GM23338 (cell line): ENCODE measurements around the gene SAMD10.

Source experiments
- CREB1 ChIP-seq: fragments of 250-450 bp; sonication (Bioruptor Pico); IDR thresholded peaks from 2 replicates; pipeline ENCODE4 v1.5.0; 2020; ENCODE audit warnings: low read depth, mild to moderate bottlenecking, moderate library complexity
- CTCF ChIP-seq, 2 experiments: fragments of 200-600 bp in 1 of 2; sonication (generic) in 1 of 2; conservative IDR thresholded peaks; 2 replicates each; pipeline versions ENCODE4 v1.5.1 to v1.6.1; 2016 to 2017; ENCODE audit warnings: antibody characterized with exemption in 2 of 2, low read depth in 2 of 2, mild to moderate bottlenecking in 2 of 2, moderate library complexity in 1 of 2
- EZH2 ChIP-seq: fragments of 200-600 bp; sonication (generic); IDR thresholded peaks from one replicate; pipeline ENCODE4 v1.8.0; 2017; ENCODE audit warnings: antibody characterized with exemption, mild to moderate bottlenecking, low read depth; ENCODE audit not compliant: unreplicated experiment
- EZH2phosphoT487 ChIP-seq: fragments of 200-600 bp; sonication (generic); IDR thresholded peaks from one replicate; pipeline ENCODE4 v1.8.1; 2018; ENCODE audit warnings: antibody characterized with exemption; ENCODE audit not compliant: unreplicated experiment
- NANOG ChIP-seq: IDR thresholded peaks from 2 replicates; pipeline ENCODE4 v1.6.1; 2016; ENCODE audit warnings: antibody characterized with exemption, borderline replicate concordance
- POLR2AphosphoS5 ChIP-seq: IDR thresholded peaks from 2 replicates; pipeline ENCODE4 v1.6.1; 2016; ENCODE audit warnings: antibody characterized with exemption, low read depth
- STAT1 ChIP-seq: IDR thresholded peaks from one replicate; pipeline ENCODE4 v1.6.1; 2016; ENCODE audit warnings: antibody characterized with exemption; ENCODE audit not compliant: unreplicated experiment
- TF ChIP-seq, protein P1 (sequence below): IDR thresholded peaks from one replicate; pipeline ENCODE4 v1.6.1; 2018; ENCODE audit warnings: antibody characterized with exemption; ENCODE audit not compliant: unreplicated experiment

DNA sequence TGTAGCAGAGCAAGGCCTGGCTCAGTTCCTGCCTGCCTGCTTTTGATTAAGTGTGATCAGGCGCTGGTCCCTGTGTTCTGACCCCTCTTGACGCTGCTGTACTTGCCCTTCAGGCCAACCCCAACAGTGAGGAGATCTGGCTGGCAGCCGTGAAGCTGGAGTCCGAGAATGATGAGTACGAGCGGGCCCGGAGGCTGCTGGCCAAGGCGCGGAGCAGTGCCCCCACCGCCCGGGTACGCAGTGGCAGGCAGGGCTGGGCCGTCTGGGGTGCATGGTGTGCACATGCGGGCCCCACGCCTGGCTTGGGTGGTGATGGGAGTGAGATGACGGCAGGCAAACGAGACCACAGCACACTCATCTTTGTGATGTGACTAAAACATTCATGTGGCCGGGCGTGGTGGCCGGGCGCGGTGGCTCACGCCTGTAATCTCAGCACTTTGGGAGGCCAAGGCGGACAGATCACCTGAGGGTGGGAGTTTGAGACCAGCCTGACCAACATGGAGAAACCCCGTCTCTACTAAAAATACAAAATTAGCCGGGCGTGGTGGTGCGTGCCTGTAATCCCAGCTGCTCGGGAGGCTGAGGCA lies 46.5 kb upstream of the SAMD10 start:
- TF ChIP-seq CTCF (conservative IDR thresholded peaks at IDR 0.05; ENCODE audit: low read depth in 2 of 2): no peak
- no peak for TF ChIP-seq NANOG
- no peak for TF ChIP-seq CREB1 (CRISPR knock-in tag)
- no peak for TF ChIP-seq EZH2phosphoT487
- TF ChIP-seq EZH2: no peak
- no peak for TF ChIP-seq STAT1
- TF ChIP-seq, protein P1, sequence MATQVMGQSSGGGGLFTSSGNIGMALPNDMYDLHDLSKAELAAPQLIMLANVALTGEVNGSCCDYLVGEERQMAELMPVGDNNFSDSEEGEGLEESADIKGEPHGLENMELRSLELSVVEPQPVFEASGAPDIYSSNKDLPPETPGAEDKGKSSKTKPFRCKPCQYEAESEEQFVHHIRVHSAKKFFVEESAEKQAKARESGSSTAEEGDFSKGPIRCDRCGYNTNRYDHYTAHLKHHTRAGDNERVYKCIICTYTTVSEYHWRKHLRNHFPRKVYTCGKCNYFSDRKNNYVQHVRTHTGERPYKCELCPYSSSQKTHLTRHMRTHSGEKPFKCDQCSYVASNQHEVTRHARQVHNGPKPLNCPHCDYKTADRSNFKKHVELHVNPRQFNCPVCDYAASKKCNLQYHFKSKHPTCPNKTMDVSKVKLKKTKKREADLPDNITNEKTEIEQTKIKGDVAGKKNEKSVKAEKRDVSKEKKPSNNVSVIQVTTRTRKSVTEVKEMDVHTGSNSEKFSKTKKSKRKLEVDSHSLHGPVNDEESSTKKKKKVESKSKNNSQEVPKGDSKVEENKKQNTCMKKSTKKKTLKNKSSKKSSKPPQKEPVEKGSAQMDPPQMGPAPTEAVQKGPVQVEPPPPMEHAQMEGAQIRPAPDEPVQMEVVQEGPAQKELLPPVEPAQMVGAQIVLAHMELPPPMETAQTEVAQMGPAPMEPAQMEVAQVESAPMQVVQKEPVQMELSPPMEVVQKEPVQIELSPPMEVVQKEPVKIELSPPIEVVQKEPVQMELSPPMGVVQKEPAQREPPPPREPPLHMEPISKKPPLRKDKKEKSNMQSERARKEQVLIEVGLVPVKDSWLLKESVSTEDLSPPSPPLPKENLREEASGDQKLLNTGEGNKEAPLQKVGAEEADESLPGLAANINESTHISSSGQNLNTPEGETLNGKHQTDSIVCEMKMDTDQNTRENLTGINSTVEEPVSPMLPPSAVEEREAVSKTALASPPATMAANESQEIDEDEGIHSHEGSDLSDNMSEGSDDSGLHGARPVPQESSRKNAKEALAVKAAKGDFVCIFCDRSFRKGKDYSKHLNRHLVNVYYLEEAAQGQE: no peak
- no peak for TF ChIP-seq POLR2AphosphoS5
